Measurements from ENCODE around the gene MPRIP.

Gene MPRIP

GRCh38 chr17:17091856-17092756 is 49.8 kb downstream of the MPRIP start:
- no peak overlapping the region for H3K9ac ChIP-seq (ENCODE audit: low read depth in 1 of 2, low read length in 2 of 2)
- H3K36me3 ChIP-seq (ENCODE audit: control insufficient read depth in 2 of 2, insufficient read depth in 2 of 2, low read length in 2 of 2) = peaks cover 6 to 7% of the 10 kb centered on the region in 2 donors
- no peaks in the 10 kb centered on the region for H3K27me3 ChIP-seq (ENCODE audit: control insufficient read depth in 2 of 2, insufficient read depth in 2 of 2, low read length in 2 of 2)
- H3K4me3 ChIP-seq (ENCODE audit: low read length in 2 of 2) = no peak overlapping the region
- peaks cover 18 to 28% of the 10 kb centered on the region in 2 donors for H3K4me1 ChIP-seq (ENCODE audit: control insufficient read depth in 2 of 2, insufficient read depth in 2 of 2, low read length in 2 of 2)
- no peak overlapping the region for H3K27ac ChIP-seq (ENCODE audit: low read depth in 2 of 2, low read length in 2 of 2)
- no peaks in the 10 kb centered on the region for H3K9me3 ChIP-seq (ENCODE audit: control insufficient read depth in 2 of 2, low read length in 2 of 2)

DNA sequence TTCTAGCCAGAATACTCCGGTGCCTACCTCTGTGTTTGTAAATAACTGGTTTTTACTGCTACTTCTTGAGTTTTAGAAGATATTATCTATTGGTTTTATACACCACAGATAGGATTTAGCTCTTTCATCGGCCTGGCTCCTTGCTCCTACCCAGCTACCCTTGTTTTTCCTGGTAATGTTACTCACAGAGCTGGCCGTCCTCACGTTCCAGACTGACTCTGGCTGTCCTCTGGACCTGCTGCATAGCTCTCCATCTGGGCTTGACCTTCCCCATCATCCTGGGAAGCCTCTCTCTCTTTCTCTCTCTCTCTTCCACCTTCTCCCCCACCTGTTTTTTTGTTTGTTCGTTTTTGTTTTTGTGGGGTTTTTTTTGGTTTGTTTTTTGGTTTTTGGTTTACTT is 51.5 kb downstream of the MPRIP start:
- Histone ChIP-seq H3K27ac (ENCODE audit: low read depth in 2 of 2, low read length in 2 of 2) (no peak overlapping the region), H3K4me3 (ENCODE audit: low read length in 2 of 2) (no peak overlapping the region), H3K9me3 (ENCODE audit: control insufficient read depth in 2 of 2, low read length in 2 of 2) (no peaks in the 10 kb centered on the region), H3K36me3 (ENCODE audit: control insufficient read depth in 2 of 2, insufficient read depth in 2 of 2, low read length in 2 of 2) (peaks cover 2 to 4% of the 10 kb centered on the region in 2 donors), H3K27me3 (ENCODE audit: control insufficient read depth in 2 of 2, insufficient read depth in 2 of 2, low read length in 2 of 2) (no peaks in the 10 kb centered on the region), H3K9ac (ENCODE audit: low read depth in 1 of 2, low read length in 2 of 2) (no peak overlapping the region), H3K4me1 (ENCODE audit: control insufficient read depth in 2 of 2, insufficient read depth in 2 of 2, low read length in 2 of 2) (peaks cover 18 to 28% of the 10 kb centered on the region in 2 donors)

DNA sequence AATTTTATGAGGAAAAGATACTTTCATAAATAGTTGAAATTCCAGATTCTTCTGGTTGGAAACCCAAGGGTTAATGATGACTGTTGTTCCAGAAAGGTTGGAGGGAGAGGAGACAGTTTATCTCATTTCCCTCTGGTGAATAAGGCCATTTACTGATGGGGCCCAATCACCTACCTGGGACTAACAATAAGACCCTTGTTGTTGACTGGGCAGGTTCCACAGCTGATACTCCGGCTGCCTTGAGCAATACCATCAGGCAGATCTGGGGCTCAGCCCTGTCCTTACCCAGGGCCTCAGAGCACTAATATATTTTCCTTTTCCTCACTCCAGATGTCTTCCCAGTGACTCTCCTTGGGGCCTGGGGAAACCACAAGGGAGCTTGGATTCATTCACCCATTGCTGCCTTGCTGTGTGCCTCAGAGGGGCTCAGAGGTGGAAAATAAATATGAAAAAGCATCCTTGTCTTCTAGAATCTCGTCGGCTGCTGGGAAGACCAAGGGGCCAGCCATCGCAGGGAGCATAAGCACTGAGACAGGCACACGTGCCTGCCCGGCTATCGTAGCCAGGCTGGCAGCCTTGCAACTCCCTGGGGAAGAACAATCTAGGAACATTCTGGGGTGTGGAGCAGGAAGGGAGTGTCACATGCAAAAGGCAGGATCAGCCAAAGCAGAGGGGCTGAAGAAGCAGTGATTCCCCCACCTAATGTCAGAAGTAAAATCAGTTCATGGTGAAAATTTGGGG is 54.4 kb downstream of the MPRIP start:
- H3K4me3 ChIP-seq (ENCODE audit: low read length in 2 of 2) = no peak overlapping the region
- H3K27ac ChIP-seq (ENCODE audit: low read depth in 2 of 2, low read length in 2 of 2) = peak overlapping the region; percentile 39 to 54
- H3K27me3 ChIP-seq (ENCODE audit: control insufficient read depth in 2 of 2, insufficient read depth in 2 of 2, low read length in 2 of 2) = no peaks in the 10 kb centered on the region
- H3K9me3 ChIP-seq (ENCODE audit: control insufficient read depth in 2 of 2, low read length in 2 of 2) = no peaks in the 10 kb centered on the region
- peaks cover 4 to 8% of the 10 kb centered on the region in 2 donors for H3K4me1 ChIP-seq (ENCODE audit: control insufficient read depth in 2 of 2, insufficient read depth in 2 of 2, low read length in 2 of 2)
- peaks cover 2 to 4% of the 10 kb centered on the region in 2 donors for H3K36me3 ChIP-seq (ENCODE audit: control insufficient read depth in 2 of 2, insufficient read depth in 2 of 2, low read length in 2 of 2)
- no peak overlapping the region for H3K9ac ChIP-seq (ENCODE audit: low read depth in 1 of 2, low read length in 2 of 2)

DNA sequence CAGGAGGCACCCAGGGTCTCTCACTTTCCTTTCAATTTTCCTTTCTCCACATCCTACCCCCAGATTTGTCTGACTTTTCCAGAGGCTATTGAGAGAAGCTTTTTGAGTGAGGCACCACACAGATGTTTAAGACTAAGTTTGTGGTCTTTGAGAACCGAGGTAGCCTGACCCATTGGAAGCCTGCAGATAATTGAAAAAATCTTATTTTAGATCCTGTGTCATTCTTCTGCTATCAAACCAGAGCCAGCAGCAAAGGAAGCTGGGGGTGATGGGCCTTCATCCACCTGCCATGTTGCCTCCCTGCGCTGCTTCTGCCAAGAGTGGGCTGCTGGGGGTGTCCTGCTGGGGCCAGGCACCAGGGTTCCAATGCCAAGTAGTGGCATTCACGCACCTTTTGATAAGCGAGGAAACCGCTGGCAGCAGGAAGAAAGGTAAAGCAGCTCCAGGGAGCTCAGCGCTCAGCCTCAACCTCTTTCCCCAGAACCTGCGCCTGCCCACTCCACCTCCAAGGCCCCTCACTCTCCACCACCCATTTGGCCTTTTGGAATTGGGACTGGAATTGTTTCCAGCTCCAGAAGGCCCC is 55.6 kb downstream of the MPRIP start:
- Histone ChIP-seq H3K27ac (ENCODE audit: low read depth in 2 of 2, low read length in 2 of 2) (no peak overlapping the region), H3K9ac (ENCODE audit: low read depth in 1 of 2, low read length in 2 of 2) (no peak overlapping the region), H3K27me3 (ENCODE audit: control insufficient read depth in 2 of 2, insufficient read depth in 2 of 2, low read length in 2 of 2) (no peaks in the 10 kb centered on the region), H3K36me3 (ENCODE audit: control insufficient read depth in 2 of 2, insufficient read depth in 2 of 2, low read length in 2 of 2) (peaks cover 2 to 8% of the 10 kb centered on the region in 2 donors), H3K9me3 (ENCODE audit: control insufficient read depth in 2 of 2, low read length in 2 of 2) (no peaks in the 10 kb centered on the region), H3K4me3 (ENCODE audit: low read length in 2 of 2) (no peak overlapping the region), H3K4me1 (ENCODE audit: control insufficient read depth in 2 of 2, insufficient read depth in 2 of 2, low read length in 2 of 2) (peaks cover 4 to 8% of the 10 kb centered on the region in 2 donors)

- Histone ChIP-seq H3K4me3 (ENCODE audit: low read length in 2 of 2) (no peak overlapping the region), H3K27me3 (ENCODE audit: control insufficient read depth in 2 of 2, insufficient read depth in 2 of 2, low read length in 2 of 2) (no peaks in the 10 kb centered on the region), H3K9me3 (ENCODE audit: control insufficient read depth in 2 of 2, low read length in 2 of 2) (no peaks in the 10 kb centered on the region), H3K4me1 (ENCODE audit: control insufficient read depth in 2 of 2, insufficient read depth in 2 of 2, low read length in 2 of 2) (peaks cover 4 to 8% of the 10 kb centered on the region in 2 donors), H3K36me3 (ENCODE audit: control insufficient read depth in 2 of 2, insufficient read depth in 2 of 2, low read length in 2 of 2) (peaks cover 2 to 9% of the 10 kb centered on the region in 2 donors), H3K9ac (ENCODE audit: low read depth in 1 of 2, low read length in 2 of 2) (no peak overlapping the region), H3K27ac (ENCODE audit: low read depth in 2 of 2, low read length in 2 of 2) (peak overlapping the region in 1 of 2 donors; percentile 0)
Measured at GRCh38 chr17:17098551-17099179, 56.4 kb downstream of the MPRIP start.

- no peaks in the 10 kb centered on the region for H3K9me3 ChIP-seq (ENCODE audit: control insufficient read depth in 2 of 2, low read length in 2 of 2)
- peaks cover 6 to 9% of the 10 kb centered on the region in 2 donors for H3K36me3 ChIP-seq (ENCODE audit: control insufficient read depth in 2 of 2, insufficient read depth in 2 of 2, low read length in 2 of 2)
- H3K4me1 ChIP-seq (ENCODE audit: control insufficient read depth in 2 of 2, insufficient read depth in 2 of 2, low read length in 2 of 2) = peaks cover under 1 to 12% of the 10 kb centered on the region in 2 donors
- no peak overlapping the region for H3K4me3 ChIP-seq (ENCODE audit: low read length in 2 of 2)
- no peak overlapping the region for H3K9ac ChIP-seq (ENCODE audit: low read depth in 1 of 2, low read length in 2 of 2)
- no peak overlapping the region for H3K27ac ChIP-seq (ENCODE audit: low read depth in 2 of 2, low read length in 2 of 2)
- no peaks in the 10 kb centered on the region for H3K27me3 ChIP-seq (ENCODE audit: control insufficient read depth in 2 of 2, insufficient read depth in 2 of 2, low read length in 2 of 2)
Measured at GRCh38 chr17:17102176-17102575, 59.9 kb downstream of the MPRIP start.

- Histone ChIP-seq H3K9me3 (ENCODE audit: control insufficient read depth in 2 of 2, low read length in 2 of 2) (no peaks in the 10 kb centered on the region), H3K27me3 (ENCODE audit: control insufficient read depth in 2 of 2, insufficient read depth in 2 of 2, low read length in 2 of 2) (no peaks in the 10 kb centered on the region), H3K27ac (ENCODE audit: low read depth in 2 of 2, low read length in 2 of 2) (no peak overlapping the region), H3K4me3 (ENCODE audit: low read length in 2 of 2) (no peak overlapping the region), H3K4me1 (ENCODE audit: control insufficient read depth in 2 of 2, insufficient read depth in 2 of 2, low read length in 2 of 2) (peaks cover 10 to 21% of the 10 kb centered on the region in 2 donors), H3K9ac (ENCODE audit: low read depth in 1 of 2, low read length in 2 of 2) (no peak overlapping the region), H3K36me3 (ENCODE audit: control insufficient read depth in 2 of 2, insufficient read depth in 2 of 2, low read length in 2 of 2) (peaks cover 6 to 9% of the 10 kb centered on the region in 2 donors)
Measured at GRCh38 chr17:17103160-17103559, 60.9 kb downstream of the MPRIP start.

GRCh38 chr17:17104036-17104435 is 61.8 kb downstream of the MPRIP start:
- no peak overlapping the region for H3K4me3 ChIP-seq (ENCODE audit: low read length in 2 of 2)
- peaks cover 5 to 6% of the 10 kb centered on the region in 2 donors for H3K36me3 ChIP-seq (ENCODE audit: control insufficient read depth in 2 of 2, insufficient read depth in 2 of 2, low read length in 2 of 2)
- no peaks in the 10 kb centered on the region for H3K27me3 ChIP-seq (ENCODE audit: control insufficient read depth in 2 of 2, insufficient read depth in 2 of 2, low read length in 2 of 2)
- no peaks in the 10 kb centered on the region for H3K9me3 ChIP-seq (ENCODE audit: control insufficient read depth in 2 of 2, low read length in 2 of 2)
- no peak overlapping the region for H3K9ac ChIP-seq (ENCODE audit: low read depth in 1 of 2, low read length in 2 of 2)
- no peak overlapping the region for H3K27ac ChIP-seq (ENCODE audit: low read depth in 2 of 2, low read length in 2 of 2)
- H3K4me1 ChIP-seq (ENCODE audit: control insufficient read depth in 2 of 2, insufficient read depth in 2 of 2, low read length in 2 of 2) = peaks cover 19 to 30% of the 10 kb centered on the region in 2 donors

DNA sequence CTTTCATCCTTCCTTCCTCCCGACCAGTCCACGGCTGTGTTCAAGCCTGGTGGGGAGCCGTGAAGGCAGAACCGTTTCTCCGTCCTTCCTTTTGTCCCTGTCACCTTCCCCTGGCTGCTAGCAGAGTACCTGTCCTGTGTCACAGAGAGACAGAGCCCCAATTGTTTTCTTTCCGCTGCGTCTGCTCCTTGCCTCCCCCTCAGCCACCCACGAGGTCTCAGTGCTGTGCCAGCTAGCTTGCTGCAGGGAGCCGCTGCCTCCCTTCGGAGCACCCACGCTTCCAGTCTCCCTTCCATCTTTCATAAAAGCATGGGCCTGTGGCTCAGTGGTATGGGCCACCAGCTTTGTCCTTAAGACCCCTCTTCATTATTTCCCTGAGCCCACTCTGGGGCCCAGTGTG is 62.2 kb downstream of the MPRIP start:
- Histone ChIP-seq H3K4me1 (ENCODE audit: control insufficient read depth in 2 of 2, insufficient read depth in 2 of 2, low read length in 2 of 2) (peaks cover 24 to 35% of the 10 kb centered on the region in 2 donors), H3K9ac (ENCODE audit: low read depth in 1 of 2, low read length in 2 of 2) (no peak overlapping the region), H3K27me3 (ENCODE audit: control insufficient read depth in 2 of 2, insufficient read depth in 2 of 2, low read length in 2 of 2) (no peaks in the 10 kb centered on the region), H3K9me3 (ENCODE audit: control insufficient read depth in 2 of 2, low read length in 2 of 2) (no peaks in the 10 kb centered on the region), H3K36me3 (ENCODE audit: control insufficient read depth in 2 of 2, insufficient read depth in 2 of 2, low read length in 2 of 2) (peaks cover 5 to 6% of the 10 kb centered on the region in 2 donors), H3K27ac (ENCODE audit: low read depth in 2 of 2, low read length in 2 of 2) (no peak overlapping the region), H3K4me3 (ENCODE audit: low read length in 2 of 2) (no peak overlapping the region)

All from mucosa of rectum (tissue), 2 donors.